Iris pigment epithelial cell (primary cell): Measurements from ENCODE around the gene GMFB.

Source experiments
- DNase-seq: peaks from one replicate; pipeline ENCODE4 v3.0.0-alpha.2; 2011; ENCODE audit warnings: low read depth

Gene GMFB

GRCh38 chr14:54488646-54489317 lies at the start of gene GMFB:
Gene GMFB, minus strand, starts transcription at chr14:54488980. Its CDS starts 53 bp downstream, at chr14:54488927.
- DNase-seq, result peak; percentile 90

GRCh38 chr14:54538055-54538454 lies 49.3 kb upstream of the GMFB start:
- no peak for DNase-seq

- DNase-seq, result no peak
Observed at GRCh38 chr14:54537651-54538050, 48.9 kb upstream of the GMFB start.

GRCh38 chr14:54535646-54536045 lies 46.9 kb upstream of the GMFB start:
- no peak for DNase-seq

- DNase-seq, result no peak
Observed at GRCh38 chr14:54535126-54535525, 46.3 kb upstream of the GMFB start.

- DNase-seq, result no peak
Observed at GRCh38 chr14:54533100-54533499, 44.3 kb upstream of the GMFB start.

GRCh38 chr14:54532111-54533012 lies 43.6 kb upstream of the GMFB start:
- DNase-seq, result no peak

- peak; percentile 70 for DNase-seq
Observed at GRCh38 chr14:54529811-54530210, 41.0 kb upstream of the GMFB start.

- no peak for DNase-seq
Observed at GRCh38 chr14:54528973-54529372, 40.2 kb upstream of the GMFB start.

- no peak for DNase-seq
Observed at GRCh38 chr14:54524410-54524809, 35.6 kb upstream of the GMFB start.

DNA sequence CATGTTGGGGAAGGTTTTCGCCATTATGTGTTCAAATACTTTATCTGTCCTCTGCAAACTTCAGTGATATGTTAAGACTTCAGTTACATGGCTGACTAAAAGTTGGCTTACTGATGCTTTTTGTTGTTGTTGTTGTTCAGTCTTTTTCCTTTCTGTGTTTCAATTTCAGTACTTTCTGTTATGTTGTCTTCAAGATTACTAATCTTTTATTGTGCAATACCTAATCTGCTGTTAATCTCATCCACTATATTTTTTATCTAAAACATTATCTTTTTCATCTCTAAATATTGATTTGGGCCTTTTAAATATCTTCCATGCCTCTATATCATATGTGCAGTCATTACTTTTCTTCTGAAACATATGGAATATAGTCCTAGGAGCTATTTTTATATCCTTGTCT lies 27.9 kb upstream of the GMFB start:
- DNase-seq, result no peak

DNA sequence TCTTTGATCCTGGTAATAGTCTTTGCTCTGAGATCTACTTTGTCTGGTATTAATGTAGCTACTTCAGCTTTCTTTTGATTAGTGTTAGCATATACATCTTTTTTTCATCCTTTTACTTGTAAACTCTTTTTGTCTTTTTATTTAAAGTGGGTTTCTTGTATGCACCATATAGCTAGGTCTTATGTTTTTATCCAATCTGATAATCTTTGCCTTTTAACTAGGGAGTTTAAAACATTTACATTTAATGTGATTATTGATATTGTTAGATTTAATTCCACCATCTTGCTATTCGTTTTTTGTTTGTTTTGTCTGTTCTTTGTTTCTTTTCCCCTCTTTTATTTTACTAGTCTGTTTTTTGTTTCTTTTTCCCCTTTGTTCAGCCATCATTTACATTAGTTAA lies 26.9 kb upstream of the GMFB start:
- DNase-seq, result no peak

DNA sequence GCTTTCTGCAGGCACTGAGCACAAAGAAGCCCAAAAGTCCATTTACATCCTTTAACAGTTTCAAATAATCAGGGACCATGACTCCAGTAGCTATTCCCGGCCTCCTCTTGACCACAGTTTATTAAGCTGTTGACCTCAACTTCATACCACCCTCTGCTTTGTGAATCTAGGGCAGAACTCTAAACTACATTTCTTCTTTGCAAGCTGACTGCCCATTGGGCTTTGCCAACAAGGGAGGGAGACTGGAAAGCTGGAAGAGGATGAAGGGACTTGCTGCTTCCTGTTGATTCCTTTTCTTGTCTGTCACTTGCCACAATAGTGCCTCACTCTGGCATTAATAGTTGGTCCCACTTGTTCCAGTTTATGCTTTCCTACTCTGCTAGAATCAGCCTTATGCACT lies 23.6 kb upstream of the GMFB start:
- no peak for DNase-seq

DNA sequence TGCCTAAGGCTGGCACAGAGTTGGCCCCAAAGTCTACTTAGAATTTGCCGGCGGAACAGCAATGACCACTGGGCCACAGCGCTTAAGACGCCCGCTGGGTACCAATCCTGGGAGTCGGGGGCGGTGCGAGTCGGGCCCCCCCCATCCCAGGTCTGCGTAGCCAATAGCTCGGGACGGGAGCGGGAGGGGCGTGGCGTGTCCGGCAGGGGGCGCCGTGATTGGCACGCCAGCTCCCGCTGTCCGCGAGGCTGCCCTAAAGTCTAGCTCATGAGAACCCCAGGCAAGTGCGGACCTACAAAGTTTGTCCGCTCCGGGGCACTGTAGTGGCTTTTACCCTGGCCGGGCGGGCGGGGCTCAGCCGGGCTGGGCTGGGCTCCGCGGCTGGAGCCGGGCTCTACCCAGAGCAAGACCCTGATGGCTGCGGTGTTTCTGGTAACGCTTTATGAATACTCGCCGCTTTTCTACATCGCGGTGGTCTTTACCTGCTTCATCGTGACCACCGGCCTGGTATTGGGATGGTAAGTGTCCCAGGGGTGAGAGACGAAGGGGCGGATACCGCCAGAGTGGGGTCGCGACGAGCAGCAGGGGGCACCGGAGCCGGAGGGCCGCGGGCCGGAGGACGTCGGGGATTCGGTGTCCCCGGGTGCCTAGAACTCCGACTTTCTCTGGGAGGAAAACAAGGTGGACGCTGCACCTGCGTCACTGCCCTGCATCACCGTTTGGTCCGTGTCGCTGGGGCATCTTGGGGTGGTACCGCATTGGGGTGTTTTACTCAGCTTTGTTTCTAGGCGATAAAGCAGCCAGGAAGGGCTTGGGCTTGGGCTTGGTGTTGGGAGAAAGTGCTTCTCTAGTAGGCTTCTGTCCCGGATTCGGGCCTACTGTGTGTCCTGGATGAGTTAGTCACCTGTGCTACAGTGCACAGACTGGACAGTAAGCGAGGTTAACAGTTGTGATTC lies 21.0 kb upstream of the GMFB start, which contains the start of gene CGRRF1:
Gene CGRRF1, plus strand, starts transcription at position 361 of the 956 bp plus-strand sequence. Its CDS starts 54 bp downstream, at position 415.
- peak; percentile 99 for DNase-seq

DNA sequence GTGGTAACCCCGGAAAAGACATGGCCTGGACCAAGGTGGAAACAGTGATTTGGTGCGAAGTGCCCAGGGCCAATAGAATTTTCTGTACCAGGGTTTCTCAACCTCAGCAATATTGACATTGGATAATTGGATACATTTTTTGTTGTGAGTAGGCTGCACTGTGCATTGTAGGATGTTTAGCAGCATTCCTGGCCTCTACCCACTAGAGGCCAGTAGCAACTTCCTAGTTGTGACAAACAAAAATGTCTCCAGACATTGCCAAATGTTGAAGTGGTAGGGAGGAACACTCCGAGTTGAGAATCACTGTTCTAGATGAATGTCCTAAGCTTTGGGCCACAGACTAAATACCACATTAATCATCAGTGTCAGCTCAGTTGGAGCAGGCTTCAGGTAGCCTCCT lies 14.7 kb upstream of the GMFB start:
- peak; percentile 56 for DNase-seq

DNA sequence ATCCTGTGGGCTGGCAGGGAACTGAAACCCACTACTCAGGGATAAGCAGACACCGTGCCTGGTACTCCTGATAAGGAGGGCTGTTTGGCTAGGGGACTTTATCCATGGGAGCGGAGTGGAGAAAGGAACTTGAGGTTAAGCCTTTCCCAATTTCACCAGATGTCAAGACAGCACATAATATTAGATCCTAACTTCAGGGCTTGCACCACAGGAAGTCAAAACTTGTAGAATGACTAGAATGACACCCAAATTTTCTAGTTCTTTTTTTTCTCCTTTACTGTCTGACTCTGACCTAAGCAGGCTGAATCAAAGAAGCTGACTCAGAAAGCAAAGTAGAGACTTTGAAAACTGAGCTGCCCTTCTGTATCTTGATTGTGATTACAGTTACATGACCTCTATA lies 13.8 kb upstream of the GMFB start:
- no peak for DNase-seq

- DNase-seq, result no peak
Observed at GRCh38 chr14:54501480-54501879, 12.7 kb upstream of the GMFB start.

GRCh38 chr14:54500744-54501143 lies 12.0 kb upstream of the GMFB start:
- no peak for DNase-seq

DNA sequence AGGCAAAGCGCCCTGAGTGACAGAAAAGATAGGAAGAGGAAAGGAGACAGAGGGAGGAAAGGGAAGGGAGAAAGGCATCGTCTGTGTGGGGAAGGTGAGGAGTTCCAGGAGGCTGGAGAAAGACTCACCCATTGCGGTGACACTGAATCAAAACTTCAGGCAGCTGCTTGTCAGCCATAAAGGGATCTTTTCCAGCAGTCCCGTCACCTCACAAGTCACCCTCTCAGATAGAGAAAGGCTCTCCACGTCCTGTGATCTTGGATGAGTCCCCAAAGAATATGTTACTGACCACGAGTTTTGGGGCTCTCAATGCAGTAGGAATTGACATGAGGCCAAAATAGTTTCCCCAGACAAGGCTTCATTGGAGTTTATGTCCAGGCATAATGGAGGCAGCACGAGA lies 9.8 kb upstream of the GMFB start:
- no peak for DNase-seq

- no peak for DNase-seq
Observed at GRCh38 chr14:54498095-54498531, 9.3 kb upstream of the GMFB start.

DNA sequence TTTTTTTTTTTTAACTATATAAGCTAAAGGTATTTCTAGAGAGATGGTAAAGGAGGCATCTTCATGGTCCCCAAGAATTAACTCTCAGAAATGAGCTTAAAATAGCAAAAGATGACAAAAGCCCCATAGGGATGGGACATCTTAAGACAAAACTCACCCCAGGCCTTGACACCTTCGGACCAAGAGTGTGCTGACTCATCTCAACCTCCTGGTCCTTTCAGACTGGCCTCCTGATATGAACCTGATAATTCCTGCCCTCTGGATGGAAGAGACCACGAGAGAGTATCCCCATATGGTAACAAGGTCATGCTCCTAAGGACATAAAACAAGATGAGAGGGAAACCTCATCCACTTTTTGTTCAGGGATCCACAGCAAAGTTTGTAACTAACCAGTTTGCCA lies 8.4 kb upstream of the GMFB start:
- DNase-seq, result no peak

- DNase-seq, result no peak
Observed at GRCh38 chr14:54493293-54493692, 4.5 kb upstream of the GMFB start.
